ENCODE measurements around the gene STX2. TPM values are rescaled to one million over a fixed set of nuclear protein-coding genes. Genes with fewer than 3 reads are reported as not detected.

The STX2 gene
- total and polyA plus RNA-seq, 10 donors: 7.4 to 18.4 (median 12.7) TPM

GRCh38 chr12:130817804-130818203, 21.2 kb downstream of the STX2 start:
- H3K9me3 ChIP-seq: no peaks in the 10 kb centered on the region
- no peak overlapping the region for H3K27ac ChIP-seq
- intact Hi-C loops (cut with DNase I; ENCODE audit: low total_unique reads): no loop called here
- no peak for TF ChIP-seq CTCF (IDR thresholded peaks at IDR 0.05 in 8 of 11, conservative IDR thresholded peaks at IDR 0.05 in 3 of 11)
- no peak for TF ChIP-seq POLR2A (IDR thresholded peaks at IDR 0.05)
- no peak for TF ChIP-seq POLR2AphosphoS5 (IDR thresholded peaks at IDR 0.05)
- peaks cover 0 to 21% (median 14%) of the 10 kb centered on the region in 6 donors for H3K4me1 ChIP-seq
- no peak for DNase-seq
- H3K36me3 ChIP-seq: peaks cover 0 to 40% (median 5%) of the 10 kb centered on the region in 6 donors
- no peak overlapping the region for H3K4me3 ChIP-seq
- WGBS, 5 donors: 86 to 97% (median 90%) methylated on average over 12 to 14 of the region's 14 CpGs
- H3K27me3 ChIP-seq (replicated peaks in 1 of 7): no peaks in the 10 kb centered on the region

GRCh38 chr12:130816097-130816496, 23.0 kb downstream of the STX2 start:
- H3K4me3 ChIP-seq: no peak overlapping the region
- TF ChIP-seq POLR2A (IDR thresholded peaks at IDR 0.05): no peak
- TF ChIP-seq CTCF (IDR thresholded peaks at IDR 0.05 in 8 of 11, conservative IDR thresholded peaks at IDR 0.05 in 3 of 11): no peak
- TF ChIP-seq POLR2AphosphoS5 (IDR thresholded peaks at IDR 0.05): no peak
- intact Hi-C loops (cut with DNase I; ENCODE audit: low total_unique reads): no loop called here
- no peak overlapping the region for H3K27ac ChIP-seq
- 76 to 88% (median 81%) methylated on average over 13 to 14 of the region's 14 CpGs for WGBS, 5 donors
- peaks cover 0 to 17% (median 14%) of the 10 kb centered on the region in 6 donors for H3K4me1 ChIP-seq
- no peaks in the 10 kb centered on the region for H3K27me3 ChIP-seq (replicated peaks in 1 of 7)
- H3K9me3 ChIP-seq: no peaks in the 10 kb centered on the region
- DNase-seq: no peak
- peaks cover 0 to 37% (median 7%) of the 10 kb centered on the region in 6 donors for H3K36me3 ChIP-seq

- Histone ChIP-seq H3K9me3 (no peaks in the 10 kb centered on the region), H3K4me1 (peaks cover 0 to 17% (median 14%) of the 10 kb centered on the region in 6 donors), H3K27ac (no peak overlapping the region), H3K36me3 (peaks cover 0 to 44% (median 10%) of the 10 kb centered on the region in 6 donors), H3K27me3 (replicated peaks in 1 of 7) (no peaks in the 10 kb centered on the region), H3K4me3 (no peak overlapping the region)
- WGBS, 5 donors: 83 to 96% (median 92%) methylated on average over 14 of the region's 14 CpGs
- intact Hi-C loops (cut with DNase I; ENCODE audit: low total_unique reads): no loop called here
- TF ChIP-seq POLR2AphosphoS5 (IDR thresholded peaks at IDR 0.05): no peak
- TF ChIP-seq POLR2A (IDR thresholded peaks at IDR 0.05): no peak
- TF ChIP-seq CTCF (IDR thresholded peaks at IDR 0.05 in 8 of 11, conservative IDR thresholded peaks at IDR 0.05 in 3 of 11): no peak
- no peak for DNase-seq
Observed at GRCh38 chr12:130815028-130815741, 23.9 kb downstream of the STX2 start.

- DNase-seq: no peak
- Histone ChIP-seq H3K36me3 (peaks cover 0 to 55% (median 10%) of the 10 kb centered on the region in 6 donors), H3K9me3 (no peaks in the 10 kb centered on the region), H3K4me3 (no peak overlapping the region), H3K27ac (no peak overlapping the region), H3K27me3 (replicated peaks in 1 of 7) (no peaks in the 10 kb centered on the region), H3K4me1 (peaks cover 0 to 9% (median 8%) of the 10 kb centered on the region in 6 donors)
- WGBS, 5 donors: 82 to 93% (median 87%) methylated on average over 14 of the region's 14 CpGs
- no peak for TF ChIP-seq POLR2AphosphoS5 (IDR thresholded peaks at IDR 0.05)
- TF ChIP-seq POLR2A (IDR thresholded peaks at IDR 0.05): no peak
- no peak for TF ChIP-seq CTCF (IDR thresholded peaks at IDR 0.05 in 8 of 11, conservative IDR thresholded peaks at IDR 0.05 in 3 of 11)
- intact Hi-C loops (cut with DNase I; ENCODE audit: low total_unique reads): no loop called here
Observed at GRCh38 chr12:130813949-130814348, 25.1 kb downstream of the STX2 start.

Measured in spleen (tissue), 11 donors.